Measurements from ENCODE around the gene GTSE1. TPM values are rescaled to one million over a fixed set of nuclear protein-coding genes. Genes with fewer than 3 reads are reported as not detected.

The GTSE1 gene
- total RNA-seq, 1 experiment from 2014 or later: 46.1 TPM

DNA sequence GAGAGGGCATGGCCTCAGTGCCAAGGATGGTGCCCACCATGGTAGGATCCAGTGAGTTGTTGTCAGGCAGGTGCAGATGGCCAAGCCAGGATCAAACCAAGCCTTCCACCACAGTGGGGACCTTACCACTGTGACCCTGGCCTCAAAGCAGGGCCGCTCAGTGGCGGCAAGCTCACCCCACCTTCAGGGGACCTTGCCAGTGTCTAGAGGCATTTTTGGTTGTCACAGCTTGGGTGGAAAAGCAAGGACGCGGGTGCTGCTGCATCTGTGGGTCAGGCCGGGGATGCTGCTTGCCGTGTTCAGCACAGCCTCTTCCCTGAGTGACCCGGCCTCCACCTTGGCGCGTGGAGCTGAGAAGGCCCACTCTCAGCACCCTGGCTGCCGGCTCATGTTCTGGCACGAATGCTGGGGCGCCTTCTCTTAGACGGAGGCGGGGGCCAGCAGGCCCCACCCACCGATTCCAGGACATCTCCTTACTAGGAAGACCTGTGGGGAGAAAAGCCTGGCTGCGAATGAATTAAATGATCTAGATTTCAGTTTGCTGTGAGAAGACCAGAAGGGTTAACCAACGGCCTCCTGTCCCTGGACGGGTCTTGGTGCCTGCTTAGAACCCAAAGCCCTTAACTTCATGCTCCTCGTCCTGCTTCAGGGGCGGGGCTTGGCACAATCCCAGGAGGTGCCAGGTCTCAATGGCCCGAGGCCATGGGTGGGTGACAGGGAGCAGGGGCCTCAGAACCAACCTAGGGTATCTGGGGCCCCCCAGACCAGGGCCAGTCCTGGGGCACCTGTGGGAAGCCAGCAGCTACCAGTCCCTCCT lies 57.7 kb downstream of the GTSE1 start:
- POLR2A ChIA-PET: no interaction called here
- CTCF ChIA-PET: interaction anchor here (2.2 kb wide), 1 partner anchor 187 kb away, joined by 17 read pairs; no protein-coding TSS in a partner anchor
- intact Hi-C loops (cut with micrococcal nuclease): no loop called here
- Histone ChIP-seq H3K36me3 (ENCODE audit: control insufficient read depth in 1 of 2, insufficient read depth in 2 of 2, low read length in 2 of 2) (peaks cover 21 to 30% of the 10 kb centered on the region in 2 experiments; a peak in 3 of 4 replicates), H3K27ac (ENCODE audit: low read depth, low read length) (0 out of 2 replicates have a peak overlapping the region, but pooled peaks have one; percentile 53), H2AFZ (ENCODE audit: low read depth, low read length, poor library complexity, severe bottlenecking) (no peak overlapping the region), H3K4me2 (ENCODE audit: low read length) (no peak overlapping the region), H3K79me2 (ENCODE audit: insufficient read depth, low read length) (peaks cover 10% of the 10 kb centered on the region; the same call in 1 of the 2 replicates), H3K4me1 (ENCODE audit: control insufficient read depth in 1 of 2, insufficient read depth in 2 of 2, low read length in 2 of 2) (peaks cover 13 to 14% of the 10 kb centered on the region in 2 experiments), H4K20me1 (ENCODE audit: insufficient read depth) (peaks cover 6% of the 10 kb centered on the region; the same call in 1 of the 2 replicates), H3K9me3 (ENCODE audit: control insufficient read depth in 1 of 2, insufficient read depth in 1 of 2, low read depth in 1 of 2, low read length in 2 of 2) (no peaks in the 10 kb centered on the region), H3K4me3 (replicated peaks in 1 of 2; ENCODE audit: low read depth in 1 of 2, low read length in 2 of 2) (no peak overlapping the region), H3K27me3 (ENCODE audit: insufficient read depth, low read length) (no peaks in the 10 kb centered on the region), H3K9me2 (ENCODE audit: insufficient read depth) (no peaks in the 10 kb centered on the region), H3K9ac (ENCODE audit: low read length) (no peak overlapping the region)
- DNase-seq (ENCODE audit: low read depth, low spot score) (no peak), ATAC-seq (no peak)
- no peak for TF ChIP-seq CBX3 (IDR thresholded peaks at IDR 0.05; ENCODE audit: low read depth)
- TF ChIP-seq YY1 (IDR thresholded peaks at IDR 0.05; ENCODE audit: extremely low read depth, insufficient replicate concordance, low read depth, low read length): no peak
- no peak for TF ChIP-seq FOSL1 (IDR thresholded peaks at IDR 0.05; ENCODE audit: low read depth)
- TF ChIP-seq, protein P1, sequence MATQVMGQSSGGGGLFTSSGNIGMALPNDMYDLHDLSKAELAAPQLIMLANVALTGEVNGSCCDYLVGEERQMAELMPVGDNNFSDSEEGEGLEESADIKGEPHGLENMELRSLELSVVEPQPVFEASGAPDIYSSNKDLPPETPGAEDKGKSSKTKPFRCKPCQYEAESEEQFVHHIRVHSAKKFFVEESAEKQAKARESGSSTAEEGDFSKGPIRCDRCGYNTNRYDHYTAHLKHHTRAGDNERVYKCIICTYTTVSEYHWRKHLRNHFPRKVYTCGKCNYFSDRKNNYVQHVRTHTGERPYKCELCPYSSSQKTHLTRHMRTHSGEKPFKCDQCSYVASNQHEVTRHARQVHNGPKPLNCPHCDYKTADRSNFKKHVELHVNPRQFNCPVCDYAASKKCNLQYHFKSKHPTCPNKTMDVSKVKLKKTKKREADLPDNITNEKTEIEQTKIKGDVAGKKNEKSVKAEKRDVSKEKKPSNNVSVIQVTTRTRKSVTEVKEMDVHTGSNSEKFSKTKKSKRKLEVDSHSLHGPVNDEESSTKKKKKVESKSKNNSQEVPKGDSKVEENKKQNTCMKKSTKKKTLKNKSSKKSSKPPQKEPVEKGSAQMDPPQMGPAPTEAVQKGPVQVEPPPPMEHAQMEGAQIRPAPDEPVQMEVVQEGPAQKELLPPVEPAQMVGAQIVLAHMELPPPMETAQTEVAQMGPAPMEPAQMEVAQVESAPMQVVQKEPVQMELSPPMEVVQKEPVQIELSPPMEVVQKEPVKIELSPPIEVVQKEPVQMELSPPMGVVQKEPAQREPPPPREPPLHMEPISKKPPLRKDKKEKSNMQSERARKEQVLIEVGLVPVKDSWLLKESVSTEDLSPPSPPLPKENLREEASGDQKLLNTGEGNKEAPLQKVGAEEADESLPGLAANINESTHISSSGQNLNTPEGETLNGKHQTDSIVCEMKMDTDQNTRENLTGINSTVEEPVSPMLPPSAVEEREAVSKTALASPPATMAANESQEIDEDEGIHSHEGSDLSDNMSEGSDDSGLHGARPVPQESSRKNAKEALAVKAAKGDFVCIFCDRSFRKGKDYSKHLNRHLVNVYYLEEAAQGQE (IDR thresholded peaks at IDR 0.05; ENCODE audit: low read depth): no peak
- TF ChIP-seq, protein P2, sequence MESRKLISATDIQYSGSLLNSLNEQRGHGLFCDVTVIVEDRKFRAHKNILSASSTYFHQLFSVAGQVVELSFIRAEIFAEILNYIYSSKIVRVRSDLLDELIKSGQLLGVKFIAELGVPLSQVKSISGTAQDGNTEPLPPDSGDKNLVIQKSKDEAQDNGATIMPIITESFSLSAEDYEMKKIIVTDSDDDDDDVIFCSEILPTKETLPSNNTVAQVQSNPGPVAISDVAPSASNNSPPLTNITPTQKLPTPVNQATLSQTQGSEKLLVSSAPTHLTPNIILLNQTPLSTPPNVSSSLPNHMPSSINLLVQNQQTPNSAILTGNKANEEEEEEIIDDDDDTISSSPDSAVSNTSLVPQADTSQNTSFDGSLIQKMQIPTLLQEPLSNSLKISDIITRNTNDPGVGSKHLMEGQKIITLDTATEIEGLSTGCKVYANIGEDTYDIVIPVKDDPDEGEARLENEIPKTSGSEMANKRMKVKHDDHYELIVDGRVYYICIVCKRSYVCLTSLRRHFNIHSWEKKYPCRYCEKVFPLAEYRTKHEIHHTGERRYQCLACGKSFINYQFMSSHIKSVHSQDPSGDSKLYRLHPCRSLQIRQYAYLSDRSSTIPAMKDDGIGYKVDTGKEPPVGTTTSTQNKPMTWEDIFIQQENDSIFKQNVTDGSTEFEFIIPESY (IDR thresholded peaks at IDR 0.05; ENCODE audit: extremely low read depth, insufficient replicate concordance, low read length): no peak
- TF ChIP-seq JUND (IDR thresholded peaks at IDR 0.05): no peak
- no peak for TF ChIP-seq POLR2AphosphoS5 (IDR thresholded peaks at IDR 0.05; ENCODE audit: low read depth, low read length)
- TF ChIP-seq TCF7L2 (IDR thresholded peaks at IDR 0.05; ENCODE audit: borderline replicate concordance, extremely low read depth, insufficient read depth, insufficient read length): no peak
- no peak for TF ChIP-seq SRF (IDR thresholded peaks at IDR 0.05; ENCODE audit: low read depth)
- TF ChIP-seq POLR2A (IDR thresholded peaks at IDR 0.05; ENCODE audit: borderline replicate concordance, extremely low read depth, insufficient read depth, insufficient read length): no peak
- no TSS peak for BruUV-seq (replicated peaks)
- RAD21 ChIA-PET (ENCODE audit: low non-redundant PET in 1 of 2, low total read pairs in 2 of 2, uncharacterized antibody in 2 of 2, unreplicated experiment in 2 of 2): no interaction called here
